GM13977 (cell line): ENCODE measurements around the gene CLCN6.

Experiments
- DNase-seq: peaks from one replicate; pipeline ENCODE4 v3.0.0; 2012; ENCODE audit warnings: low spot score
- in situ Hi-C: fragments of 300-500 bp; cut with MboI; formaldehyde crosslinking; loops from one replicate; pipeline ENCODE4 v1.12.0; 2022; ENCODE audit warnings: low sequenced_read_pairs, low pct_unique_long_range_greater_than_20kb, mixed read lengths, inconsistent platforms; ENCODE audit not compliant: unreplicated experiment
- TF ChIP-seq, protein P1 (sequence below): IDR thresholded peaks from 2 replicates; pipeline ENCODE4 v1.5.1; 2012; ENCODE audit warnings: mild to moderate bottlenecking, control low read depth; ENCODE audit not compliant: insufficient read depth; ENCODE audit errors: extremely low read depth, missing control alignments

CLCN6 gene

GRCh38 chr1:11888206-11888876 is 82.3 kb downstream of the CLCN6 start:
- TF ChIP-seq, protein P1, sequence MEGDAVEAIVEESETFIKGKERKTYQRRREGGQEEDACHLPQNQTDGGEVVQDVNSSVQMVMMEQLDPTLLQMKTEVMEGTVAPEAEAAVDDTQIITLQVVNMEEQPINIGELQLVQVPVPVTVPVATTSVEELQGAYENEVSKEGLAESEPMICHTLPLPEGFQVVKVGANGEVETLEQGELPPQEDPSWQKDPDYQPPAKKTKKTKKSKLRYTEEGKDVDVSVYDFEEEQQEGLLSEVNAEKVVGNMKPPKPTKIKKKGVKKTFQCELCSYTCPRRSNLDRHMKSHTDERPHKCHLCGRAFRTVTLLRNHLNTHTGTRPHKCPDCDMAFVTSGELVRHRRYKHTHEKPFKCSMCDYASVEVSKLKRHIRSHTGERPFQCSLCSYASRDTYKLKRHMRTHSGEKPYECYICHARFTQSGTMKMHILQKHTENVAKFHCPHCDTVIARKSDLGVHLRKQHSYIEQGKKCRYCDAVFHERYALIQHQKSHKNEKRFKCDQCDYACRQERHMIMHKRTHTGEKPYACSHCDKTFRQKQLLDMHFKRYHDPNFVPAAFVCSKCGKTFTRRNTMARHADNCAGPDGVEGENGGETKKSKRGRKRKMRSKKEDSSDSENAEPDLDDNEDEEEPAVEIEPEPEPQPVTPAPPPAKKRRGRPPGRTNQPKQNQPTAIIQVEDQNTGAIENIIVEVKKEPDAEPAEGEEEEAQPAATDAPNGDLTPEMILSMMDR = no peak
- in situ Hi-C loops = no loop called here
- DNase-seq = no peak

GRCh38 chr1:11888877-11889208 is 82.9 kb downstream of the CLCN6 start:
- in situ Hi-C loops = no loop called here
- DNase-seq = no peak
- TF ChIP-seq, protein P1 = no peak

DNA sequence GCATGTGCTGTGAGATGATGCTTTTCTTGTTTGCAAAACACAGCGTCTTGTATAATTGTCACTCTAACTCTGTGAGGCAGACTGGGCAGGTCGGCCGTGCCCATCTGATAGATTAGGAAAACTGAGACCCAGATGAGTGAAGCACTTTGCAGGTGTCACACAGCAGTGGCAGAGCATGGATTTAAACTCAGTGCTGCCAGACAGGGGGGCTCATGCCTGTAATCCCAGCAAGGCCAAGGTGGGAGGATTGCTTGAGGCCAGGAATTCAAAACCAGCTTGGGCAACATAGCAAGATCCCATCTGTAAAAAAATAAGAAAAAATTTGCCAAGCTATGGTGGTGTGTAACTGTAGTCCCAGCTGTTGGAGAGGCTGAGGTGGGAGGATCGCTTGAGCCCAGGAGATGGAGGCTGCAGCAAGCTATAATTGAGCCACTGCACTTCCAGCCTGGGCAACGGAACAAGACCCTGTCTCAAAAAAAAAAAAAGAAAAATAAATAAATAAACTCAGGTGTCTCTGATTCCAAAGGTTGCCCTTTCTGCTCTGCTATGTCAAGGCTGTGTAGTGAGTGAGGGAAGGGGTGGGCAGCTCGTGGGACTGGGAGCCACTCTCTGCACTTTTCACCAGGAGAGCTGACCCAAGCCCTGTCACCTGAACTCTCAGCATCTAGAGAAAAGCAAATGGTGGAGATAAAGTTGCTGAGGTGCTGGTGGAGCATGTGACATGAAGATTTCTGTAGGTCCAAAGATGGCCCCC is 85.6 kb downstream of the CLCN6 start:
- in situ Hi-C loops = loop anchor here (10.0 kb wide), 1 partner anchor 47 kb away; the partner anchor contains the start of gene NPPA
- TF ChIP-seq, protein P1 = no peak
- DNase-seq = no peak
